NCI-H460 (cell line): ENCODE results near the gene ZNRF2. TPM values are rescaled to one million over a fixed set of nuclear protein-coding genes. Genes with fewer than 3 reads are reported as not detected.

ENCODE experiments used
- DNase-seq: peaks from one replicate; pipeline ENCODE4 v3.0.0-alpha.2; 2016; ENCODE audit warnings: low read depth; ENCODE audit errors: extremely low read depth
- polyA plus RNA-seq: library from polyadenylated mRNA; depleted of rRNA; stranded (reverse); fragments of >200 nt; gene quantifications from 2 replicates; pipeline ENCODE4 v1.2.3, GENCODE V29; 2014; cell fraction: nucleus; rRNA removed
- total RNA-seq: library from RNA; depleted of rRNA; stranded (reverse); fragments of >200 nt; shearing (Covaris generic); gene quantifications from 2 replicates; pipeline ENCODE4 v1.2.3, GENCODE V29; 2014; rRNA removed

The ZNRF2 gene
- total RNA-seq = 11.3 and 13.6 TPM in 2 replicates
- polyA plus RNA-seq = 11.2 and 11.5 TPM in 2 replicates

- DNase-seq = peak; percentile 99
These were observed at the start of gene ZNRF2 for GRCh38 chr7:30284298-30285066. Gene ZNRF2, plus strand, starts transcription at chr7:30284597. Its CDS starts 761 bp downstream, at chr7:30285358.

- no peak for DNase-seq
These were observed 47.1 kb upstream of the ZNRF2 start for GRCh38 chr7:30237271-30237695.

- peak; percentile 1 for DNase-seq
These were observed 45.5 kb upstream of the ZNRF2 start for GRCh38 chr7:30238721-30239441.

- DNase-seq = no peak
These were observed 44.1 kb upstream of the ZNRF2 start for GRCh38 chr7:30240106-30240800.

- DNase-seq = no peak
These were observed 42.6 kb upstream of the ZNRF2 start for GRCh38 chr7:30241767-30242166.

- no peak for DNase-seq
These were observed 40.1 kb upstream of the ZNRF2 start for GRCh38 chr7:30244340-30244739.

- no peak for DNase-seq
These were observed 38.5 kb upstream of the ZNRF2 start for GRCh38 chr7:30245913-30246312.

GRCh38 chr7:30246392-30246791 is 38.0 kb upstream of the ZNRF2 start:
- DNase-seq = no peak

GRCh38 chr7:30247541-30248401 is 36.6 kb upstream of the ZNRF2 start:
- no peak for DNase-seq

GRCh38 chr7:30249316-30249715 is 35.1 kb upstream of the ZNRF2 start:
- DNase-seq = no peak

- no peak for DNase-seq
These were observed 34.2 kb upstream of the ZNRF2 start for GRCh38 chr7:30249986-30250774.

GRCh38 chr7:30251708-30252329 is 32.6 kb upstream of the ZNRF2 start:
- no peak for DNase-seq

GRCh38 chr7:30252885-30253795 is 31.3 kb upstream of the ZNRF2 start:
- DNase-seq = no peak

- DNase-seq = no peak
These were observed 30.6 kb upstream of the ZNRF2 start for GRCh38 chr7:30253796-30254165.

- DNase-seq = no peak
These were observed 30.1 kb upstream of the ZNRF2 start for GRCh38 chr7:30254248-30254647.

GRCh38 chr7:30254717-30255063 is 29.7 kb upstream of the ZNRF2 start:
- no peak for DNase-seq

GRCh38 chr7:30255064-30255769 is 29.2 kb upstream of the ZNRF2 start:
- DNase-seq = no peak
